ENCODE data around the gene IFI6. TPM values are rescaled to one million over a fixed set of nuclear protein-coding genes. Genes with fewer than 3 reads are reported as not detected.

Gene IFI6
- total and polyA plus RNA-seq, 2 of the 4 experiments (the other 2 are of a cell fraction): 7.3 to 16.8 TPM

DNA sequence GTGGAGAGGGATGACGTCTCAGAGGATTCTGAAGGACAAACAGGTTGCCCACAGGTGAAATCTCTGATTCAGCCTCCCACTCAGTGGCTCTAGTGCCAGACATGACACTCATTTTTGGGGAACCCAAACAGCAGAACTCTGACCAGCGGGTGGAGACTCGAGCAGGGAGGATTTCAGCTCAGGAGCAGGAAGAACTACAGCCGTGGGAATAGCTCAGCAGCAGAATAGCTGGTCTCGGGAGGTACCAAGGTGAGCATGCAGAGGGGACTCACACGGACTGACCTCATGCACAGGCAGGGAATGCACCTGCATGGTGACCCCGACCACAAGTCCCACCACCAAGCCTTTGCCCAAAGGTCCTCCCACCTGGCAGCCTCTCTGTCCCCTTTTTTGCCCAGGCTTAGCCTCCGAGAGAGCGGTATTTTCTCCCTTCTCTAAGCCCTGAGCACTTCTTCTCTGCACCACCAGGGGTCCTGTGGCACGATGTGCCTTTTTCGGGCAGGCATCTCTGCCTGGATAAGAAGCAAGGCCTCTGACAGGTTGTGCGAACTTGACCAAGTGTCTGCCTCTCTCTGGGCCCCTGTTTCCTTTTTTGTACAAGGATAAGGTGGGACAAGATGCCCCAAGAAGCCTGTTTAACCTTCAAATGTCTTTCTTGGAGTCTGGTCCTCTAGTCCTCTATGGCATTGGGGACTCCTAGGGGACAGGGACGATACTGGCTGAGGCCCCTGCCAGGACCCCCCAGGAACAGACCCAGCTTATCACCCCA, 28.2 kb downstream of the IFI6 start:
- in situ Hi-C loops (cut with MboI; ENCODE audit: low sequenced_read_pairs): no loop called here
- no peaks in the 10 kb centered on the region; the same call in 1 of the 2 replicates for H3K9me1 ChIP-seq (ENCODE audit: insufficient read depth, low read length)
- no peak overlapping the region for H3K27ac ChIP-seq (ENCODE audit: insufficient read depth, low read length)
- H3K18ac ChIP-seq (ENCODE audit: low read depth, low read length): no peak overlapping the region
- H3K27me3 ChIP-seq (ENCODE audit: control insufficient read depth, insufficient read depth, low read length): peaks cover 8% of the 10 kb centered on the region; the same call in 1 of the 2 replicates
- no peak overlapping the region for H3K56ac ChIP-seq (ENCODE audit: extremely low read depth, insufficient read depth, low read length)
- no peak overlapping the region for H3K4me2 ChIP-seq (ENCODE audit: low read depth, low read length)
- dilution Hi-C loops (cut with HindIII; ENCODE audit: low sequenced_read_pairs, unreplicated experiment): no loop called here
- TF ChIP-seq MAFK (IDR thresholded peaks at IDR 0.05; ENCODE audit: low read depth, low read length): no peak
- no peak for TF ChIP-seq USF2 (IDR thresholded peaks at IDR 0.05; ENCODE audit: low read depth, low read length)
- TF ChIP-seq CTCF (conservative IDR thresholded peaks at IDR 0.05; ENCODE audit: low read depth, low read length): peak; percentile 65
- no peak for TF ChIP-seq RCOR1 (IDR thresholded peaks at IDR 0.05; ENCODE audit: insufficient replicate concordance, low read length)
- no peak; the same call in 1 of the 2 replicates for TF ChIP-seq MAZ (IDR thresholded peaks at IDR 0.05; ENCODE audit: borderline replicate concordance, low read depth, low read length)
- peak; percentile 60 for TF ChIP-seq RAD21 (IDR thresholded peaks at IDR 0.05; ENCODE audit: low read length)
- no peak for TF ChIP-seq ELK1 (IDR thresholded peaks at IDR 0.05; ENCODE audit: borderline replicate concordance, low read depth, low read length)
- TF ChIP-seq CEBPB (IDR thresholded peaks at IDR 0.05; ENCODE audit: low read depth, low read length): no peak
- TF ChIP-seq RFX5 (IDR thresholded peaks at IDR 0.05; ENCODE audit: low read depth, low read length): no peak
- peak; percentile 70 for TF ChIP-seq SMC3 (IDR thresholded peaks at IDR 0.05; ENCODE audit: low read depth, low read length)
- no peaks in the 10 kb centered on the region for H3K9me3 ChIP-seq (ENCODE audit: control insufficient read depth, insufficient read depth, low read length)
- ATAC-seq (ENCODE audit: low read depth) (peak; percentile 96), DNase-seq (peak; percentile 54)
- peak overlapping the region; percentile 67 for H2AFZ ChIP-seq (replicated peaks; ENCODE audit: low read length, poor library complexity)
- H4K8ac ChIP-seq (ENCODE audit: low read depth in 2 of 2, low read length in 2 of 2): no peak overlapping the region
- no peak overlapping the region for H2AK9ac ChIP-seq (replicated peaks; ENCODE audit: low read depth, low read length, poor library complexity)
- no peak overlapping the region for H2BK15ac ChIP-seq (ENCODE audit: low read depth, low read length)
- no peak overlapping the region for H2BK120ac ChIP-seq (ENCODE audit: low read depth, low read length)
- no peaks in the 10 kb centered on the region for H4K20me1 ChIP-seq (ENCODE audit: insufficient read depth, low read length)
- H3K14ac ChIP-seq (replicated peaks; ENCODE audit: low read depth, low read length): no peak overlapping the region
- H2BK5ac ChIP-seq (ENCODE audit: low read depth, low read length, poor library complexity, severe bottlenecking): no peak overlapping the region
- H3K23ac ChIP-seq (ENCODE audit: low read depth, low read length): no peak overlapping the region
- no peaks in the 10 kb centered on the region for H3K4me1 ChIP-seq (ENCODE audit: control insufficient read depth, insufficient read depth, low read length)
- ChIA-PET POLR2A (ENCODE audit: unreplicated experiment) (no interaction called here), CTCF (no interaction called here)
- WGBS, 2 experiments (ENCODE audit: extremely low coverage in 2 of 2, insufficient read length in 1 of 2): 23% methylated on average over 8 of the region's 13 CpGs; no CpG with 5 or more reads in 1 of the 2 experiments
- no peaks in the 10 kb centered on the region for H3K79me1 ChIP-seq (ENCODE audit: low read depth in 1 of 2, low read length in 2 of 2)
- H3K9ac ChIP-seq (ENCODE audit: low read depth, low read length): no peak overlapping the region
- intact Hi-C loops (cut with micrococcal nuclease): loop anchor here (1.0 kb wide), 1 partner anchor 20 kb away; no protein-coding TSS in a partner anchor
- H3K36me3 ChIP-seq (ENCODE audit: control insufficient read depth, insufficient read depth, low read length): no peaks in the 10 kb centered on the region
- no peak overlapping the region for H3K4ac ChIP-seq (ENCODE audit: low read depth, low read length)
- H4K91ac ChIP-seq (ENCODE audit: insufficient read depth, low read depth, low read length): no peak overlapping the region
- H2AK5ac ChIP-seq (ENCODE audit: low read depth, low read length): no peak overlapping the region
- BruUV-seq (replicated peaks): no TSS peak
- H2BK20ac ChIP-seq (ENCODE audit: low read depth, low read length): no peak overlapping the region; the same call in 1 of the 2 replicates
- H4K5ac ChIP-seq (ENCODE audit: low read depth, low read length): no peak overlapping the region
- H3K4me3 ChIP-seq (ENCODE audit: insufficient read depth, low read depth, low read length): no peak overlapping the region
